HG02678 (cell line): ENCODE data around the gene BAMBI.

Experiments used
- ATAC-seq: cut with Tn5 transposase; IDR thresholded peaks from one replicate; pipeline ENCODE4 v1.9.1; 2021; ENCODE audit warnings: mild to moderate bottlenecking, moderate library complexity; ENCODE audit not compliant: unreplicated experiment

The BAMBI gene

GRCh38 chr10:28674782-28675181 lies 2.5 kb upstream of the BAMBI start:
- ATAC-seq: no peak

- no peak for ATAC-seq
These were observed 874 bp upstream of the BAMBI start for GRCh38 chr10:28676326-28676967.

GRCh38 chr10:28677888-28678686 lies 766 bp downstream of the BAMBI start:
- peak; percentile 1 for ATAC-seq

- no peak for ATAC-seq
These were observed 1.6 kb downstream of the BAMBI start for GRCh38 chr10:28678687-28679457.

GRCh38 chr10:28679581-28680357 lies 2.4 kb downstream of the BAMBI start:
- no peak for ATAC-seq

- ATAC-seq: no peak
These were observed 3.0 kb downstream of the BAMBI start for GRCh38 chr10:28680358-28680752.

- no peak for ATAC-seq
These were observed 4.0 kb downstream of the BAMBI start for GRCh38 chr10:28681291-28681763.

GRCh38 chr10:28681928-28682750 lies 4.8 kb downstream of the BAMBI start:
- ATAC-seq: no peak

- ATAC-seq: no peak
These were observed 7.0 kb downstream of the BAMBI start for GRCh38 chr10:28684157-28684985.

- no peak for ATAC-seq
These were observed 7.8 kb downstream of the BAMBI start for GRCh38 chr10:28684986-28685580.

- no peak for ATAC-seq
These were observed 8.4 kb downstream of the BAMBI start for GRCh38 chr10:28685717-28686116.

- ATAC-seq: no peak
These were observed 9.7 kb downstream of the BAMBI start for GRCh38 chr10:28686835-28687682.

GRCh38 chr10:28687683-28688001 lies 10.3 kb downstream of the BAMBI start:
- no peak for ATAC-seq

GRCh38 chr10:28690545-28690944 lies 13.2 kb downstream of the BAMBI start:
- no peak for ATAC-seq

GRCh38 chr10:28691187-28691694 lies 13.9 kb downstream of the BAMBI start:
- no peak for ATAC-seq

- ATAC-seq: no peak
These were observed 14.7 kb downstream of the BAMBI start for GRCh38 chr10:28692050-28692449.

- no peak for ATAC-seq
These were observed 17.2 kb downstream of the BAMBI start for GRCh38 chr10:28694530-28694929.

GRCh38 chr10:28698075-28698474 lies 20.8 kb downstream of the BAMBI start:
- no peak for ATAC-seq
